AG09319 (cell line): ENCODE results near the gene B4GALNT4.

Source experiments
- DNase-seq: peaks from one replicate; pipeline ENCODE4 v3.0.0-alpha.2; 2010; ENCODE audit warnings: low read depth; ENCODE audit errors: extremely low read depth
- CTCF ChIP-seq: IDR thresholded peaks from 2 replicates; pipeline ENCODE4 v1.5.1; 2011; ENCODE audit warnings: low read depth, mild to moderate bottlenecking, inconsistent platforms, low read length, moderate library complexity

Gene B4GALNT4

GRCh38 chr11:403761-404431 is 34.6 kb downstream of the B4GALNT4 start:
- DNase-seq, result no peak
- TF ChIP-seq CTCF, result no peak

GRCh38 chr11:404551-405264 is 35.4 kb downstream of the B4GALNT4 start:
- TF ChIP-seq CTCF, result no peak

GRCh38 chr11:405323-405953 is 36.1 kb downstream of the B4GALNT4 start:
- no peak for DNase-seq
- no peak; the same call in 1 of the 2 replicates for TF ChIP-seq CTCF

More at GRCh38 chr11:404551-405264, 35.4 kb downstream of the B4GALNT4 start:
- DNase-seq, result no peak

GRCh38 chr11:405954-406795 is 36.9 kb downstream of the B4GALNT4 start:
- DNase-seq, result no peak
- TF ChIP-seq CTCF, result no peak

- peak; percentile 1 for TF ChIP-seq CTCF
- peak; percentile 28 for DNase-seq
Measured at GRCh38 chr11:406796-407650, 37.7 kb downstream of the B4GALNT4 start.

- TF ChIP-seq CTCF, result no peak
- no peak for DNase-seq
Measured at GRCh38 chr11:407651-408123, 38.4 kb downstream of the B4GALNT4 start.
